ENCODE data around the gene PDGFRB.
"Not testable (repeated sequence)": the region's sequence is repeated elsewhere in the genome, so short reads cannot be mapped to it uniquely, and the experiment has no call there.

The PDGFRB gene

GRCh38 chr5:150112201-150113046 lies 43.2 kb downstream of the PDGFRB start:
- no peak for DNase-seq

- no peak for DNase-seq
These were observed 44.5 kb downstream of the PDGFRB start for GRCh38 chr5:150111122-150111521.

GRCh38 chr5:150109921-150110320 lies 45.7 kb downstream of the PDGFRB start:
- DNase-seq: no peak

GRCh38 chr5:150108711-150109514 lies 46.7 kb downstream of the PDGFRB start:
- no peak for DNase-seq

GRCh38 chr5:150107909-150108447 lies 47.7 kb downstream of the PDGFRB start:
- no peak for DNase-seq

GRCh38 chr5:150106674-150107426 lies 48.8 kb downstream of the PDGFRB start:
- DNase-seq: no peak

GRCh38 chr5:150105928-150106615 lies 49.6 kb downstream of the PDGFRB start:
- DNase-seq: no peak

- no peak for DNase-seq
These were observed 51.1 kb downstream of the PDGFRB start for GRCh38 chr5:150104550-150104870.

GRCh38 chr5:150103678-150104549 lies 51.7 kb downstream of the PDGFRB start:
- DNase-seq: no peak

- no peak for DNase-seq
These were observed 54.6 kb downstream of the PDGFRB start for GRCh38 chr5:150101023-150101422.

- no peak for DNase-seq
These were observed 58.5 kb downstream of the PDGFRB start for GRCh38 chr5:150097152-150097551.

GRCh38 chr5:150092159-150092787 lies 63.4 kb downstream of the PDGFRB start:
- no peak for DNase-seq

- DNase-seq: no peak
These were observed 69.5 kb downstream of the PDGFRB start, which contains the start of gene CSF1R for GRCh38 chr5:150085950-150086715. Gene CSF1R, minus strand, starts transcription at chr5:150086554. Its CDS starts 127 bp downstream, at chr5:150086427.

- no peak for DNase-seq
These were observed 70.3 kb downstream of the PDGFRB start for GRCh38 chr5:150085191-150085912.

- DNase-seq: not testable (repeated sequence)
These were observed 70.9 kb downstream of the PDGFRB start for GRCh38 chr5:150084754-150085153.

GRCh38 chr5:150082889-150083288 lies 72.8 kb downstream of the PDGFRB start:
- DNase-seq: no peak

- no peak for DNase-seq
These were observed 73.3 kb downstream of the PDGFRB start for GRCh38 chr5:150082374-150082773.

- no peak for DNase-seq
These were observed 73.9 kb downstream of the PDGFRB start for GRCh38 chr5:150081541-150082283.
